DMS53 treated with DMSO at 0.1 percent for 48 hours (cell line): ENCODE data around the gene EIF1B.
"Not testable (repeated sequence)": the region's sequence is repeated elsewhere in the genome, so short reads cannot be mapped to it uniquely, and the experiment has no call there.

Experiments
- DNase-seq: peaks from one replicate; lab custom pipeline; 2025; ENCODE audit not compliant: unreplicated experiment; lab: John Stamatoyannopoulos, UW

EIF1B gene

GRCh38 chr3:40309418-40309924 is at the start of gene EIF1B:
TSS of gene EIF1B (plus strand) at chr3:40309707. CDS start at chr3:40309942, 235 bp downstream.
- peak; percentile 69 for DNase-seq

- DNase-seq, result no peak
Observed at GRCh38 chr3:40262331-40262730, 47.2 kb upstream of the EIF1B start.

- DNase-seq, result no peak
Observed at GRCh38 chr3:40264451-40264850, 45.1 kb upstream of the EIF1B start.

GRCh38 chr3:40265181-40265580 is 44.3 kb upstream of the EIF1B start:
- no peak for DNase-seq

DNA sequence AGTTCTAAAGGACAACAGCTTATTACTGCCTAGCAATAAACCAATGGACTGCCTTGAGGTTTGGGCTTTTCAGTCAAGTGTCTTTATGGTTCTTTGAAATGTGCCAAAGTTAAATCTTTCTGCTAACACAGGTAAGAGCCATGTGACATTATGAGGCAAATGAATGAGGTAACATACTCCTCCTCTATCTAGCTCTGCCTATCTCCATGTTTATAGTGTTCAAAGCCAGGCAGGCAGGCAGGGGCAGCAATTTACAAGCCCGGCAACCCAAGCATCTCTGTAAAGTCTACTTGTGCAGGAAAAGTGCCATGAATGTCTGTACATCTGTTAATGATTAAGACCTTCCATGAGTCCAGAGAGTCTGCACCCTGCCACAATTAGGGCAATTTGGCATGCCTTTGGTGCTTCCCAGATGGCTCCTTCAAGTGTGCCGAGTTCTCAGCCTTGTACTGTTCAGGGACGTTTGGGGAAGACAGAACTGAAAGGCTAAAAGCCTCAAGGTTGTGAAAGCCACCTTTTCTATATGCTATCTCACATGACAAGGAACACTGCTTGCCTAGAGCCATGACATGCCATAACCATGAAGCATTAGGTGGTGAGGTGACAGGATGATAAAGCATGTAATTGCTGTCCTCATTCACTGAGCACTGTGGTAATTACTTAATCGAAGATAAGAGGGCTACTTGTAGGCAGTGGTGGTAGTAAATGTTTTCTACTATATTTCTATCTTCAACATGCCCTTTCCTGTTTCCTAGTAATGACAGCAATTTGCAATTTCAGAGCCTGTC is 41.4 kb upstream of the EIF1B start:
- no peak for DNase-seq

- DNase-seq, result no peak
Observed at GRCh38 chr3:40268802-40269524, 40.5 kb upstream of the EIF1B start.

DNA sequence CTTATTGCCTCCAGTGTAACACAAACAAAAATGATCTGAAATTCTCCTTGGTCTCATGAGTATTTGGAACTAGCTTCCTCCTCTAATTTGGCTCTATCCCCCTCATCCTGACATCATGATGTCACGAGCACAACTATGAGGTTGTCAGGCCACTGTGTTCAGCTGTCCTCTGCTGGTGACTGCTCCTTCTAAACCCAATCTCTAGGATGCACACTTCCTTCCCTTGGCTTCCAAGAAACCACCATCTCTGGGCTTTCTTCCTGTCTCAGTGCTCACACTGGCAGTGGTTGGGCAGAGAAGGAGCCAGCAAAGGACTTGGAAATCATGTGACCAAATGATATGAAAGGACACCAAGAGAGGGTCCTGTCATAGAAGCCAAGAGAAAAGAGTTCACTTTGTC is 30.7 kb upstream of the EIF1B start:
- DNase-seq, result no peak

GRCh38 chr3:40281995-40282394 is 27.5 kb upstream of the EIF1B start:
- no peak for DNase-seq

GRCh38 chr3:40283057-40283456 is 26.4 kb upstream of the EIF1B start:
- DNase-seq, result not testable (repeated sequence)

- no peak for DNase-seq
Observed at GRCh38 chr3:40287248-40287647, 22.3 kb upstream of the EIF1B start.

DNA sequence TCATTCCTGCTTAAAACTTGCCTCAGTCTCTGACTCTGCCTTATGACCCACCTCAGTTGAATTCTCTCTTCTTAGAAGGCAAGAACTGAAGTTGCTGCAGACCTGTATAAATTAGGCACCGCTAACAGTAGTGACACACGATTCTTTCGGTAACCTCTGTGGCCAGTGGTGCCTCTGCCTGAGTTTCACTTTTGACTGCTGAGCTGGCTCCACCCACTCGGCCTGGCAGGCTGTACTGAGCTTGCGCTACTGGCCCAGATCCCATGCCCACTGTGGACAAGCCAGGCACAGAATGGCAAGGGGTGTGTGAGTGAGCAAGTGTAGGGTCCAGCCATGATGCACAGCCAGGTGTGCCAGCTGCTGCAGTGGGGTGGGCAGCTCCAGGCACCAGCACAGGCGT is 19.1 kb upstream of the EIF1B start:
- no peak for DNase-seq

- no peak for DNase-seq
Observed at GRCh38 chr3:40291471-40291870, 18.0 kb upstream of the EIF1B start.

DNA sequence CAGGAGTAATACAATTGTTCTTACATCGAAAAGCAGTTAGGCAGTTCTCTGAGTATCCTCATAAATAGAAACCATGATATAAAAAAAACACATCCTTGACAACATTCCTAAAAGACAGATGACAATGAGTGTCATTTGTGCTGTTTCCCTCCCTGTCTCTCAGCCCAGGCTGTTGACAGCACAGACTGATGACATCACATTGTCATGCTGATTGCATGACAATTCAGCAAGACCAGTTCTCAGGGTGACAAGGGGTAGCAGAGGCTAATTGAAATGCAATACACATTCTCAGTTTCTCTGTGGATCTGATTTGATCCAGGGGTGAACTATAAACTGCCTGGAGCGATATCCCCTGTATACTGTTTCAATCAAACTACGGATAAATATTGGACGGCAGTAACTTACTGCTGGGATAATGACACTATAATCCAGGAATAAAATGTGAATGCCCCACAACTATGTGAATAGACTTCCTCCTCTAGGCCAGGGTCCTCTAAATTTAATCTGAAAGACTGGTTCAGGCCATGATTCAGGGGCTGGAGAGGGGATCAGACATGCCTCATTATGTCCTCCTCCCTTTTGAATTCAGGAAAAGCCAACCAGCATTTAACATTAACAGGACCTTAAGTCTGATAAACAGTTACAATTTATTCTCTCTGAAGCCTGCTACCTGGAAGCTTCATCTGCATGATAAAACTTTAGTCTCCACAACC is 16.7 kb upstream of the EIF1B start:
- DNase-seq, result no peak

- no peak for DNase-seq
Observed at GRCh38 chr3:40294434-40294833, 15.1 kb upstream of the EIF1B start.

DNA sequence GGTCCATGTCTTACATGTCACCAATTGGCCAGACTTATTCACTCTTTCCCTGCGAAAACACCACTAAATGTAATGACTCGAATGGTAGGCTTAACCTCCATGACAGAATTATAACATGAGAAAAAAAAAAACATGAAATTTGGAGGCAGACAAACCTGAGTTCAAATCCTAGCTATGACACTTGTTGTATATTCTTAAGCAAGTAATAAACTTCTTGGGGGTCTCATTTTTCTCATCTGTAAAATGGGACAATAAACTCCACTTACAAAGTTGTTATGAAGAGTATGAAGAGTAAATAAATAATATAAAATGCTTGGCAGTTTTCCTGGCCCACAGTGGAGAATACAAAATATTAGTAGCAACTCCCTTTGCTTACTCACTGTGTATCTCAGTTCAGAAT is 11.4 kb upstream of the EIF1B start:
- DNase-seq, result no peak

GRCh38 chr3:40299130-40299720 is 10.3 kb upstream of the EIF1B start:
- DNase-seq, result no peak

- no peak for DNase-seq
Observed at GRCh38 chr3:40299721-40300335, 9.7 kb upstream of the EIF1B start.

GRCh38 chr3:40302784-40303183 is 6.7 kb upstream of the EIF1B start:
- no peak for DNase-seq

DNA sequence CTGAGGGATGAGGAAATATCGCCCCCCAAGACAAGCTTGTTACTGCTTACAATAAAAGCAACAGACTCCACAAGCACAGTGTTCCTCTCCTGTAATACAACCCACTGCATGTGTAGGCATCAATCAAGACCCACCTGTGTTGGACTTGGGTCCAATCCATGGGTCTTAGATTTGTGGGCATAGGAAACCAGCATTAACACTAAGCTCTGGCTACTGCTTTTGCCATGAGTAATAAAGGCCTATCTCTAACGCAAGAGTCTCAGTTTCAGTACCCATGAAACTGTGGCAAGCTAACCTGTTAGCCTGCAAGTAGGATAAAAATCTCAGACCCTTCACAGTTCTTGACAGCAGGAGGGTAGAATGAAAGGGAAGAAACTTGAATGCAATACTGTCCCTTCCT is 5.2 kb upstream of the EIF1B start:
- DNase-seq, result no peak

- no peak for DNase-seq
Observed at GRCh38 chr3:40306336-40306735, 3.2 kb upstream of the EIF1B start.

DNA sequence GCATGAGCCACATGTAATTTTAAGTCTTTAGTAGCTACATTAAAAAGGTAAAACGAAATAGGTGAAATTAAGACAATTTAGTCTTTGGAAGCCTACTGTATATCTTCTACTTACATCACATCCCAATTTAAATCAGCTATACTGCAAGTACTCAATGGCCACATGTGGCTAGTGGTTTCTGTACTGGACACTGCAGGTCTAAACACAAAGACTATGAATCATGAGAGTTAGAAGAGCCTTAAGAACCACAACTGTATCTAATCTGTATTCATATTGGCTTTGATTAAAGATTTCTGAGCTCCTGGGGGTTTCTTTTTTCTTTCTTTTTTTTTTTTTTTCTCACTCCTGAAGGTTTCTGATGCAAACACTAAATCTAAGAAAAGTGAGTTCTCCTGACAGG is 2.3 kb upstream of the EIF1B start:
- no peak for DNase-seq
